Stimulated activated naive CD8-positive, alpha-beta T cell treated with anti-CD3 and anti-CD28 coated beads, Interleukin-15, Interleukin-2, amounts not matched to agents 100 ng/mL and 50 ng/mL, for 24 hours (primary cell): ENCODE measurements around the gene ZNF266.

ENCODE experiments used
- H3K27ac Mint-ChIP-seq: one replicate; pipeline ENCODE4 v1.8.0; 2021; ENCODE audit warnings: mild to moderate bottlenecking, mixed read lengths
- H3K27me3 Mint-ChIP-seq: one replicate; pipeline ENCODE4 v1.8.0; 2021; ENCODE audit warnings: mixed read lengths
- H3K36me3 Mint-ChIP-seq: one replicate; pipeline ENCODE4 v1.8.0; 2021; ENCODE audit warnings: low read depth, mixed read lengths
- H3K4me1 Mint-ChIP-seq: one replicate; pipeline ENCODE4 v1.8.0; 2021; ENCODE audit warnings: low read depth, mixed read lengths
- H3K4me3 Mint-ChIP-seq: one replicate; pipeline ENCODE4 v1.8.0; 2021; ENCODE audit warnings: mild to moderate bottlenecking, mixed read lengths
- H3K9me3 Mint-ChIP-seq: one replicate; pipeline ENCODE4 v1.8.0; 2021; ENCODE audit warnings: mixed read lengths

ZNF266 gene

DNA sequence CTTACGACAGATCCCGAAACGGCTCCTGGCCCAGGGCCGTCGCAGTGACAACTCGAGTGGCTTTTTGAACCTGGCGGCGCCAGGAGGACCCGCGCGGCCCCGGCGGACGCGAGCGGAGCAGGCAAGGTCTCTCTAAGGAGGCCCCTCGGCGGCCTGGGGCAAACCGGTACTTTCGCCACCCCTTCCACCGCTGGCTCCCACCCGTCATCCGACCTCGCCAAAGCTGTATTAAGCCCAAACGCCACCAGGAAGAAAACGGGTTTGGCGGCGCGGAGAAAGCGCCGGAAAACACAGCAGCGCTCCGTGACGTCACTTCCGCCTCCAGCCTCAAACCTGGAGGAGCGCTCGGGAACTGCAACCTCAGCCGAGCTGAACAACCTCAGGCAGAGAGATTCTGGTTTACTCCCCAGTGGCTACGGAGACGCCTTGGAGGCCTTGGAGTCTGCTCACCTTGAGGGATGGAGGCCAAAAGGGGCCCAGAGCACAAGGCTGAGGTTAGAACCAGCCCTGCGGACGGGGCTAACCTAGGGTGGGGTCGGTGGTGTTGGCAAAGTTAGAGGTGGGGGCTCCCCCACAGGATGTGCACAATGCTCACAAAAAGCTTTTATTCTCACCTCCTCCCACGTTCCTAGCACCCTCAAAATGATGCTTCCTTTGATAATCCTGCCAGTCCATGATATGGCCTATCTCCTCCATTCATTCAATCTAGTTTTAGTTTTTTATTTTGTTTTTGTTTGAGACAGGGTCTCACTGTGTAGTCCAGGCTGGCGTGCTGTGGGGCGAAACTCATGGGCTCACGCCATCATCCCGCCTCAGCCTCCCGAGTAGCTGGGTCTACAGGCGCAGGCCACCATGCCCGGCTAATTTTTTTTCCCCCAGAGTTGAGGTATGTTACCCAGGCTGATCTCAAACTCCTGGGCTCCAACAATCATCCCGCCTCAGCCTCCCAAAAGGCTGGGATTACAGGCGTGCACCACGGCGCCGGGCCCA lies at the start of gene ZNF266:
ZNF266 (minus strand) TSS at position 295 of the 990 bp plus-strand sequence. CDS start 15,484 bp downstream, outside the sequence.
- peaks cover 46% of the 10 kb centered on the region for H3K36me3 Mint-ChIP-seq
- peak within 1 kb of the TSS; percentile 97 for H3K27ac Mint-ChIP-seq
- H3K4me3 Mint-ChIP-seq = peak within 1 kb of the TSS; percentile 98
- H3K4me1 Mint-ChIP-seq = peaks cover 37% of the 10 kb centered on the region
- peaks cover 7% of the 10 kb centered on the region for H3K9me3 Mint-ChIP-seq
- no peaks in the 10 kb centered on the region for H3K27me3 Mint-ChIP-seq

DNA sequence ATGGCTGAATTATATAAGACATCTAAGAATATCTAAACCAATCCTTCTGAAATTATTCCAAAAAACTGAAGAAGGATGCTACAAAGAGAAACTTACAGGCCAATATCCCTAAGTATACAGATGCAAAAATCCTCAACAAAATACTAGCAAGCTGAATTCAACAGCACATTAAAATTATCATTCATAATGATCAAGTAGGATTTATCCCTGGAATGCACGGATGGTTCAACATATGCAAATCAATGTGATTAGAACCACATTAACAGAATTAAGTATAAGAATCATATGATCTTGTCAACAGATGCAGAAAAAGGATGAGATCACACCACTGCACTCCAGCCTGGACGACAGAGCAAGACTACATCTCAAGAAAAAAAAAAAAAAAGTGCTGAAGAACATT lies 49.8 kb upstream of the ZNF266 start:
- Mint-ChIP-seq H3K4me1 (no peaks in the 10 kb centered on the region), H3K4me3 (no peak overlapping the region), H3K27ac (no peak overlapping the region), H3K27me3 (no peaks in the 10 kb centered on the region), H3K36me3 (peaks cover 14% of the 10 kb centered on the region), H3K9me3 (peaks cover 36% of the 10 kb centered on the region)

DNA sequence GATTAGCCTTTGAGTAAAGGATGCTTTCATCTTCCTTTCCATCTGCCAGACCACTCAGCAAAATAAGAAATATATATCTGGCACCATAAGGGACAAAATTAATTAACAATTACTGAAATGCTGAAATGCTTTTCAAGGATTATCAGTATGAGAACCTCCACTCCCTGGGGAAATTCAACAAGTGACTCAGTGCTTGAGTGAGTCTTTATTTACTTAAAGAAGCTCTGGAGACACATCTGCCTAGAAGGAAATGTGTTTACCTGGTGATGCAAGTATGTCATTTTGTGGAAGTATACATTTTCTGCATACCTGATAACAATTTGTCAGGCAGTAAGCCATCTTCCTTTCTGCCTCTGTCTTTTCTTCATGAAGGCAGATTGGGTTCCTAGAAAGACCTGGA lies 39.6 kb upstream of the ZNF266 start:
- Mint-ChIP-seq H3K9me3 (peaks cover 35% of the 10 kb centered on the region), H3K36me3 (peaks cover 7% of the 10 kb centered on the region)

DNA sequence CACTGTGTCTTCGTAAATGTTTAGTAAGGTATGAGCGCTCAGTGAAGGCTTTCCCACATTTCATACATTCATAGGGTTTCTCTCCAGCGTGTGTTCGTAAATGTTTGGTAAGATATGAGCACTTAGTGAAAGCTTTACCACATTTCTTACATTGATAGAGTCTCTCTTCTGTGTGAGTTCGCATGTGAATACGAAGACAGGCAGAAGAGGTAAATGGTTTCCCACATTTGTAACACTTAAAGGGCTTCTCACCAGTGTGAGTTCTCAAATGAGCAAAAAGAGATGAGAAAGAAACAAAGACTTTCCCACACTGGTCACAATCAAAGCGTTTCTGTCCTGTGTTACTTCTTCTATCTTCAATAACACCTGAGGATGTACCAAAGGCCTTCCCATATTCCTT lies 31.8 kb upstream of the ZNF266 start:
- Mint-ChIP-seq H3K27me3 (no peaks in the 10 kb centered on the region), H3K27ac (no peak overlapping the region), H3K4me1 (no peaks in the 10 kb centered on the region), H3K4me3 (no peak overlapping the region), H3K36me3 (peaks cover 9% of the 10 kb centered on the region), H3K9me3 (peaks cover 55% of the 10 kb centered on the region)

More for the DNA sequence above, 39.6 kb upstream of the ZNF266 start:
- H3K4me3 Mint-ChIP-seq = no peak overlapping the region
- H3K27me3 Mint-ChIP-seq = no peaks in the 10 kb centered on the region
- no peak overlapping the region for H3K27ac Mint-ChIP-seq
- no peaks in the 10 kb centered on the region for H3K4me1 Mint-ChIP-seq

DNA sequence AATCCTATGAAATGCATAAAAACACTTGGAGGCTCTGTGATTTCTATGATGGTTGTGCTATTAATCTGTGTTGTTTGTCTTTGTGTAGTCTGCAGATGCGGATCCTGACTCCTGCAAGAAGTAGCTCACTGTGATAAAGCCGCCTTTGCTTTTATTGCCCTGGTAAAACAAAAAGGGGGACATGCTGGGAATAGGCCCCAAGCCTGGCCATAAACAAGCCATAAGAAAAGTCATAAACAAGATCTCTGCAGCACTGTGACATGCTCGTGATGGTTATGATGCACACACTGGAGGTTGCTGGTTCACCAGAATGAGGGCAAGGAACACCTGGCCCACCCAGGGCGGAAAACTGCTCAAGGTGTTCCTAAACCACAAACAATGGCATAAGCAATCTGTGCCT lies 26.6 kb upstream of the ZNF266 start:
- H3K9me3 Mint-ChIP-seq = peaks cover 67% of the 10 kb centered on the region
- H3K4me1 Mint-ChIP-seq = no peaks in the 10 kb centered on the region
- peaks cover 21% of the 10 kb centered on the region for H3K36me3 Mint-ChIP-seq
- no peak overlapping the region for H3K27ac Mint-ChIP-seq
- H3K4me3 Mint-ChIP-seq = no peak overlapping the region
- no peaks in the 10 kb centered on the region for H3K27me3 Mint-ChIP-seq

DNA sequence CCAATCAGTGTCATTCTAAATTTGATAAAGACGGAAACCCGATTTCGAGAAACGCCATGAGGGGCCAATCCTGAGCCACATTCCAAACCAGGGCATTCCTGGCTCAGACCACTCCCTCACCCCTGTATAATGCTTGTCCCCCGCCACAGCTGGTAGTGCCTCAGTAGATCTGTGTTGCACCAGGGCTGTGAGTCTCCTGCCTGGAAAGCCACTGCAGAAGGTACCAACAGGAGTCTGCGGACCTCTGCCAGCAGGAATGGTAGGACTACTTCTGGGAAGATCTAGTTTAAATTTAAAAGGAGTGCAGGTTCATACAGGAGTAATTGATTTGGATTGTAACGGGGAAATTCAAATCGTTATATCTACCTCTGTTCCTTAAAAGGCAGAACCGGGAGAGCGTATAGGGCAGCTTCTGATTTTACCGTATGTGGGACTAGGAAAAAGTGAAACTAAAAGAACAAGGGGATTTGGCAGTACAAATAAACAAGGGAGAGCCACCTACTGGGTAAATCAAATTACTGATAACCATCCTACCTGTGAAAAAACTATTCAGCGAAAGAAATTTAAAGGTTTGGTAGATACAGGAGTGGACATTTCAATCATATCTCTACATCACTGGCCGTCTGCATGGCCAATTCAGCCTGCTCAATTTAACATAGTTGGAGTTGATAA lies 20.8 kb upstream of the ZNF266 start:
- no peak overlapping the region for H3K4me3 Mint-ChIP-seq
- peaks cover 15% of the 10 kb centered on the region for H3K36me3 Mint-ChIP-seq
- H3K27me3 Mint-ChIP-seq = no peaks in the 10 kb centered on the region
- no peaks in the 10 kb centered on the region for H3K4me1 Mint-ChIP-seq
- no peak overlapping the region for H3K27ac Mint-ChIP-seq
- H3K9me3 Mint-ChIP-seq = peaks cover 70% of the 10 kb centered on the region

DNA sequence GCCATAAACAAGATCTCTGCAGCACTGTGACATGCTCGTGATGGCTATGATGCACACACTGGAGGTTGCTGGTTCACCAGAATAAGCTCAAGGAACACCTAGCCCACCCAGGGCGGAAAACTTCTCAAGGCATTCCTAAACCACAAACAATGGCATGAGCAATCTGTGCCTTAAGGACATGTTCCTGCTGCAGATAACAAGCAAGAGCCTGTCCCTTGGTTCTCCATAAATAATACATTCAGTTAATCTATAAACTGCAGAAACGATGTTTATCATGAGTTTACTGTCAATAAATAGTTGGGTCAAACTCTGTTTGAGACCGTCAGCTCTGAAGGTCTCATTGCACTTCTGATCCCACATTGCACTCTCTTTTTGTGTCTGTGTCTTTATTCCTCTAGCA lies 18.6 kb upstream of the ZNF266 start:
- no peaks in the 10 kb centered on the region for H3K4me1 Mint-ChIP-seq
- H3K4me3 Mint-ChIP-seq = no peak overlapping the region
- no peak overlapping the region for H3K27ac Mint-ChIP-seq
- peaks cover 63% of the 10 kb centered on the region for H3K9me3 Mint-ChIP-seq
- no peaks in the 10 kb centered on the region for H3K27me3 Mint-ChIP-seq
- H3K36me3 Mint-ChIP-seq = peaks cover 16% of the 10 kb centered on the region

DNA sequence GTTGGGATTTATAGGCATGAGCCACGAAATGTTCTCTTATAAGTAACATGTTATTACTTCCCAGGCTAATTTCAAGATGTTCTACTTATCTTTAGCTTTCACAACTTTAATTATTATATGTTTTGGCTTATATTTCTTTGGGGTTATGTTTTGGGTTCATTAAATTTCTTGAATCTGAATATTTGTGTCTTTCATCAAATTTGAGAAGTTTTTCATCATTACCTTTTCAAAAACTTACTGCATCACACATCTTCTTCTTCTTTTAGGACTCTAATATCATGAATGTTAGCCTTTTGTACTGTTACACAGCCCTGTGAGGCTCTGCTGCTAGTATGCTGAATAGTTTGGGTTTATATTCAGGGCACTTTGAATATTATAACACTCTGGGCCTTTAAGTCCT lies 9.7 kb upstream of the ZNF266 start:
- H3K9me3 Mint-ChIP-seq = peaks cover 47% of the 10 kb centered on the region
- H3K36me3 Mint-ChIP-seq = peaks cover 58% of the 10 kb centered on the region
- H3K27me3 Mint-ChIP-seq = no peaks in the 10 kb centered on the region
- H3K27ac Mint-ChIP-seq = no peak overlapping the region
- no peaks in the 10 kb centered on the region for H3K4me1 Mint-ChIP-seq
- H3K4me3 Mint-ChIP-seq = no peak overlapping the region

DNA sequence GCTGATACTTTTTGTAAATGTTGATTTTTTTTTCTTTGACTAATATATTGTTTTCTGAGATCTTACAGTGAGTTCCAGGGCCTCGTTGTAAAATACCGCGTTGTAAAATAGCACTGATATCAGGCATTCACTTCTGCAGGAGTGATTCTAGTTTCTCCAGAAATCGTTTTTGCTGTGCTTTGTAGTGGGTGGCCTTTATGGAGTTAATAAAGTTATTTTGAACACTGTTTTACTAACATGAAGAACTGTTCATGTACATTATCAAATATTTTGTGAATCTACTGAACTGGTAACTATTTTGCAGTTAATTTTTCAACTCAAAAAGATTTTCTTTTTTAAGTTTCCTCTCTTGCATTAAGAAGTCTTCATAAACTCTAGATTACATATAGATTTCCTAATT lies 985 bp upstream of the ZNF266 start:
- peaks cover 36% of the 10 kb centered on the region for H3K4me1 Mint-ChIP-seq
- H3K4me3 Mint-ChIP-seq = peak overlapping the region; percentile 98
- peak overlapping the region; percentile 97 for H3K27ac Mint-ChIP-seq
- H3K9me3 Mint-ChIP-seq = peaks cover 9% of the 10 kb centered on the region
- H3K27me3 Mint-ChIP-seq = no peaks in the 10 kb centered on the region
- peaks cover 40% of the 10 kb centered on the region for H3K36me3 Mint-ChIP-seq

DNA sequence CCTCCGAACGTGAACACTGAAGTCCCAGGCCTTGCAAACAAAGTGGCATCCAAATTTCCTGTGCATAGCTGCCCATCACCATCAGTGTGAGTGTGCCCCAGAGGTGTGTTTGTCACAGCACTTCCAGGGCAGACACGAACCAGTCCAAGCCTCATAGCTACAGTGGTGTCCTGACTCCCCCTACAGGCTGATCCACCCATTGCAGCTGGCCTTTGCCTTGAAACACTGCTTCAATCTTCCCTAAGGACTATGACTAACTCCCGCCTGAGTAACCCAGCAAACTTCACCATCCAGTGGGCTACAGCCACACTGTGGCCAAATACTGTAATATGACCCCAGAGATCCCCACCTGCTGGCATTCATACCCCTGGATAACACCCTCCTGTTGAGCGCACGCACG lies 3.9 kb downstream of the ZNF266 start:
- Mint-ChIP-seq H3K4me1 (peaks cover 46% of the 10 kb centered on the region), H3K9me3 (peaks cover 4% of the 10 kb centered on the region)

DNA sequence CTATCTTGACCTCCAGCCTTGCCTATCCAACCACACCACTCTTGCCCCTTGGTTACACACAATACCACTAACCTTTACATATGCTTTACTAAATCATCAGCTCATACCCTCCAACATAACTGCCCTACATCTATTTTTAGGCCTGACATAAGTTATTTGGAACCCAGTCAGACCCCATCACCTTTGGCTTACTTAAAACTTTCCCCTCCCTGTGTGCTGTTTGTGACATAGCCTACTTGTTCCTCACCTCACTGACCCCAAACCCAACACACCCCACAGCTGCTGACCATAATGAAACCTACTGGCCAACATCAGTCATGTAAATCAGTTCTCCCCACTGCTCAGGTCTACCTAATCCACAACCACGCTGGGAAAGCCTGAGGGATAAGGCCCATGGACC lies 4.9 kb downstream of the ZNF266 start:
- peak overlapping the region; percentile 6 for H3K27ac Mint-ChIP-seq
- H3K4me1 Mint-ChIP-seq = peaks cover 36% of the 10 kb centered on the region
- no peak overlapping the region for H3K4me3 Mint-ChIP-seq
- peaks cover 87% of the 10 kb centered on the region for H3K36me3 Mint-ChIP-seq
- peaks cover 4% of the 10 kb centered on the region for H3K9me3 Mint-ChIP-seq
- H3K27me3 Mint-ChIP-seq = no peaks in the 10 kb centered on the region

More for the DNA sequence above, 3.9 kb downstream of the ZNF266 start:
- peaks cover 76% of the 10 kb centered on the region for H3K36me3 Mint-ChIP-seq
- no peak overlapping the region for H3K4me3 Mint-ChIP-seq
- H3K27me3 Mint-ChIP-seq = no peaks in the 10 kb centered on the region
- no peak overlapping the region for H3K27ac Mint-ChIP-seq

DNA sequence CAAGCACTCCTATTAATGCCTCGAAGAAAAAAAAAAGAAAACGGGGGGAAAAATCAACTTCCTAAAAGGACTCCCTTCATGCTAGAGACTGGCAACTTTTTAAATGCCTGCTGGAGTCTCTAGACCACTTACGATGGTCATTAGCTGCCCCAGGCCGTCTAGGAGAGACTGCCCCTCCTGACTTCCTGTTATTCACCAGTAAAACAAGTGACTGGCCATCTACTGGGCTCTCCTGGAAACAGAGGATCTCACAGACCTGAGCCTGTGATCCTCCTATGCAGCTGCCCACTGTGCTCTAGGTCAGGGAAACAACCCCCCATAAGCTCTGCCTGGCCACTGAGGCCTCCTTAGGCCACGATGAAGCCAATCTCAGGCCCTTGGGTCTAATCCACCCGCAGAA lies 7.4 kb downstream of the ZNF266 start:
- no peak overlapping the region for H3K4me3 Mint-ChIP-seq
- H3K27ac Mint-ChIP-seq = no peak overlapping the region
- no peaks in the 10 kb centered on the region for H3K27me3 Mint-ChIP-seq
- H3K9me3 Mint-ChIP-seq = peaks cover 17% of the 10 kb centered on the region
- H3K36me3 Mint-ChIP-seq = peaks cover 97% of the 10 kb centered on the region
- H3K4me1 Mint-ChIP-seq = peaks cover 24% of the 10 kb centered on the region

DNA sequence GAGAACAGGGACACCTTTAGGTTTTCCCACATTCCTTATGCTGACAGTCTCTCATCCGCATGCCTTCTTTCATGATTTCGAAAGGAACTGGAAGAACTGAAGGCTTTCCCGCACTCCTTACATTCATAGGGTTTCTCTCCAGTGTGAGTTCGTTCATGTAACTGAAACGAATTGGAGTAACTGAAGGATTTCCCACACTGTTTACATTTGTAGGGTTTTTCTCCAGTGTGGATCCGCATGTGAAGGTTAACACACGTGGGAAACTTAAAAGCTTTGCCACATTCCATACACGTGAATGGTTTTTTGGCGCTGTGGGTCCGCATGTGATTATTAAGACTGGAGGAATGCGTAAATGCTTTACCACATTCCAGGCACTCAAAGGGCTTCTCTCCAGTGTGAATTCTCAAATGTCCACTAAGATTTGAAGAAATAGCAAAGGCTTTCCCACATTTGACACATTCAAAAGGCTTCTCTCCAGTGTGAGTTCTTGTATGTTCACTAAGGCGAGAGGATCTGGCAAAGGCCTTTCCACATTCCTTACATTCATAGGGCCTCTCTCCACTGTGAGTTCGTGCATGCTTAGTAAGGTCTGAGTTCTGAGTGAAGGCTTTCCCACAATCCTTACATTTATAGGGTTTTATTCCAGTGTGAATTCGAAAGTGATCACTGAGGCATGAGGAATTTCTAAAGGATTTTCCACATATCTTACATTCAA lies 22.0 kb downstream of the ZNF266 start:
- Mint-ChIP-seq H3K9me3 (peaks cover 49% of the 10 kb centered on the region), H3K27me3 (no peaks in the 10 kb centered on the region), H3K27ac (no peak overlapping the region), H3K4me3 (no peak overlapping the region), H3K4me1 (no peaks in the 10 kb centered on the region), H3K36me3 (peaks cover 91% of the 10 kb centered on the region)

DNA sequence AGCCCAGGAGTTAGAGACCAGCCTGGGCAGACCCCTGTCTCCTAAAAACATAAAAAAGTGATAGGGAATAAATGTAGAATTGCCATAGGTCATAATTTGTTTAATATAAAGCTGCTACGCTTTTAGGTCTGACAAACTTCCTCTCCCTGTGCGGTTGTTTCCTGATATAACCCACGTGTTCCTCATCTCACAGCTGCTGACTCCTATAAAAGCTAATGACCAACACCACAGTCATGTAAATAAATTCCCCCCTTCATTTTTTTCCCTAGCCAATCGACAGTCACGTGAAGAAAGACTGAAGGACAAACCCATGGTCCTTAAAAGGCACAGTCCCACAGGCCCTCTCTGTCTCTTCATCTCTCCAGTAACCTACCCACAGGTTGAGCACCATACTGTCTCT lies 27.5 kb downstream of the ZNF266 start:
- H3K27me3 Mint-ChIP-seq = no peaks in the 10 kb centered on the region
- no peak overlapping the region for H3K27ac Mint-ChIP-seq
- H3K36me3 Mint-ChIP-seq = peaks cover 73% of the 10 kb centered on the region
- peak overlapping the region; percentile 14 for H3K4me3 Mint-ChIP-seq
- peaks cover 40% of the 10 kb centered on the region for H3K9me3 Mint-ChIP-seq
- H3K4me1 Mint-ChIP-seq = peaks cover 18% of the 10 kb centered on the region
